ENCODE measurements around the gene SUSD6. TPM values are rescaled to one million over a fixed set of nuclear protein-coding genes. Genes with fewer than 3 reads are reported as not detected.

The SUSD6 gene, protein sequence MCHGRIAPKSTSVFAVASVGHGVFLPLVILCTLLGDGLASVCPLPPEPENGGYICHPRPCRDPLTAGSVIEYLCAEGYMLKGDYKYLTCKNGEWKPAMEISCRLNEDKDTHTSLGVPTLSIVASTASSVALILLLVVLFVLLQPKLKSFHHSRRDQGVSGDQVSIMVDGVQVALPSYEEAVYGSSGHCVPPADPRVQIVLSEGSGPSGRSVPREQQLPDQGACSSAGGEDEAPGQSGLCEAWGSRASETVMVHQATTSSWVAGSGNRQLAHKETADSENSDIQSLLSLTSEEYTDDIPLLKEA
- 68.9 TPM for total RNA-seq

DNA sequence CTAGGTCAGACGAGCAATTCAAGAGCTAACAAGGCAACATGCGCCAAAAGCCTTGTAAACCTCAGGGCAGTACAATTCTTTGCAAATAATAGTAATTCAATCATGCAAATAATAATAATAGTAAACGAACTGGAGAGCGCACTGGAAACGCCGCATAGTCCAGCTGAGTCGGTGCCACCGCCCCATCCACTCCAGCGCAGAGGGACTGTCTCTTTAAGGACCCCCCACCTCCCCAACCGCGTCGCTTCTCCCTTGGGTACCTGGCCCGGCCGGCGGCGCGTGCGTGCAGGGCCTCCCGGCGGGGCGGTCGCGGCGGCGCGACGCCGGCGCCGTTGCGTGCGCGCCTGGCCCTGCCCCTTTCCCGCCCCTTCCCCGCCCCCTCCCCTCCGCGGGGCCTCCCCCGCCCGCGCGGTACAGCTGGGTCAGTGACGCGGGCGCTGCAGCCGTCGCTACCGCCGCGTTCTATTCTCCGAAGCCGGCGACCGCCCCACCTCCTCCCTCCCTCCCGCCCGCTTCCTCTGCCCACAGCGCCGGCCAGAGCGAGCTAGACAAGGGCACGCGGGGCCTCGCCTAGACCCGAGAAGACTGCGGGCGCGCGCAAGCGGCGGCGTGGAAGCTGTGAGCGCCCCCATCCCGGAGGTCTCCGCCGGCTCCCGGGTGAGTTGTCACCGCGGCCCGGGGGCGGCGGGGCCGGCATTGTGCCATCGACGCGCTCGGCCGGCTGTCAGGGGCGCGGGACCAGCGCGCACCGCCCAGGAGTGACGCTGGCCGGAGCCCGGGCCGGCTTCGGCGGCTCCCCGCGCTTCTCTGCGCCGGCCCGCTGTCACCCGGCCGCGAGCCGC lies at the start of gene SUSD6:
SUSD6 (plus strand) TSS at position 425 of the 842 bp plus-strand sequence. CDS start 46,997 bp downstream, outside the sequence.
- ATAC-seq: peak; percentile 91
- DNase-seq (ENCODE audit: low spot score): peak; percentile 93
- intact Hi-C loops (cut with DNase I): no loop called here

DNA sequence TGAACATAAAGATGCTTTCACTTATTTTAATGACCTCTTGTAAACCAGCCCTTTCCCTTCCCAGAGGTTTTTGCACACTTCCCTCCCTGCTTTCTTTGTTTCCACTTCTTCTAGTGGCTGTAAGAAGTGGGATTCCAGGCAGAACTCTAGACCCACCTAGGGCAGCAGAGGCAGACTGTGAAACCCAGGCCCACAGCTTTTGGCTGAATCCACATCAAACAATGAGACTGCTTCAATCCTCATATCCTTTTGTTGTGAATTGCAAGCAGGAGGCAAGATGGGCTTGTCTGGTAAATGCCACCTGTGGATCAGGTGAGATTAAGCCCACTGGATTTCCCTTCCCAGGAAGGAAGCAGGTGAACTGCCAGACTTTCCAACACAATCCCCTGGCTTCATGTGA lies 49.5 kb upstream of the SUSD6 start:
- ATAC-seq: no peak
- intact Hi-C loops (cut with DNase I): no loop called here
- DNase-seq (ENCODE audit: low spot score): no peak

DNA sequence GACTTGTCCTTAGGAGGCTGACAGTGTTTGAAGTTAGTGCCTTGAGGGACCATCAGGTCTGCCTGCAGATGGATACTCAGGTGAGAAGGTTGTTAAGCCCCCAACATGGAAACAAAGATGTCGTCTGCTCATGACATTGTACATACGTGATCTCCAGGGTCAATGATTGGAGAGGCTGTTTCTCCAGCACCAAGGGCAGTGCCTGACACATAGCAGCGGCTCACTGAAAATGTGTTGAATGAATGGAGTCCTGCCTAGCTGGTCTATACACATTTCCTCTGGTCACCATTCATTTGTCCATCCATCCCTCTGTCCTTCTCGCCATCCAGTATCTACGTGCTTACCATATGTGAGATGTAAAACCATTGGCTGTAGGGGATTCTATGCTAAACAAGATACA lies 43.8 kb upstream of the SUSD6 start:
- ATAC-seq (no peak), DNase-seq (ENCODE audit: low spot score) (no peak)
- intact Hi-C loops (cut with DNase I): no loop called here

DNA sequence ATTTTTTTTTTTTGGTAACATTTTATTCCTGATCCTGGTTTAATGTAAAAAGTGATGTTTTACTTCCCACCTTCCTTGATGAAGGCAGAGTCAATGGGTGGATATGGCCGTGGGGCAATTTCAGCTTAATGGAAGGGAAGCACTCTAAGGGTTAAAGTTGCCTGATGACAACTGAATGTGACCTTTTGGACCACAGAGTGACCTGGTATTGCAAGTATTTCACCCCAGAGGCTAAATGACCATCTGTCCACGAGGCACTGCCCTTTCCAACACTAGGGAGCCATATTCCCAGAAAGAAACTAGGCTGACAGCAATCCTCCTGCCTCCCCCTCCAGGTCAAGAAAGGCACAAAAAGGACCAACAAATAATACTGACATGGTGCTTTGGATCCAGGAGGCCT lies 41.5 kb upstream of the SUSD6 start:
- DNase-seq (ENCODE audit: low spot score) (no peak), ATAC-seq (no peak)
- intact Hi-C loops (cut with DNase I): no loop called here

DNA sequence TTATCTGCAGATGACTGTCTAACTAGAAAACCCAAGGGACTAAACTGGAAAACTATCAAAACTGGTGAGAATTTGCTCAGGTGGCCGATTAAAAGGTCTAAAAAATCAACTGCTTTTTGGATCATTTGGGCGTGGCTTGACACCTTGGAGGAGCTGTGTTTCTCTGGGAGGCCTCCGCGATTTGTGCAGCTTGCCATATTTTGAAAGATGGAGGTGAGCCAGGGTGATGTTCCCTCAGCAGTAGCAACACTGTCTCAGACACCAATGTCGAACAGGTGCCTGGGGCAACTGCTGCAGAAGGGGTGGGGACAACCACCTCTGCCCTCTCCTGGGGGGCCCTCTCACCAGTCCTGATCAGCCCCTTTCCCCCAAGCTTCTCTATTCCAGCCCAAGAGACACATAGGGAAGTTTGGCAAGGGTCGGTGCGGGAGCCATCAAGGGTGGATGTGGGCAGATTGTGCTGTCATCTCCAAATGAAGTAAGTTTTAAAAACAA lies 40.5 kb upstream of the SUSD6 start:
- intact Hi-C loops (cut with DNase I): no loop called here
- no peak for DNase-seq (ENCODE audit: low spot score)
- ATAC-seq: no peak

DNA sequence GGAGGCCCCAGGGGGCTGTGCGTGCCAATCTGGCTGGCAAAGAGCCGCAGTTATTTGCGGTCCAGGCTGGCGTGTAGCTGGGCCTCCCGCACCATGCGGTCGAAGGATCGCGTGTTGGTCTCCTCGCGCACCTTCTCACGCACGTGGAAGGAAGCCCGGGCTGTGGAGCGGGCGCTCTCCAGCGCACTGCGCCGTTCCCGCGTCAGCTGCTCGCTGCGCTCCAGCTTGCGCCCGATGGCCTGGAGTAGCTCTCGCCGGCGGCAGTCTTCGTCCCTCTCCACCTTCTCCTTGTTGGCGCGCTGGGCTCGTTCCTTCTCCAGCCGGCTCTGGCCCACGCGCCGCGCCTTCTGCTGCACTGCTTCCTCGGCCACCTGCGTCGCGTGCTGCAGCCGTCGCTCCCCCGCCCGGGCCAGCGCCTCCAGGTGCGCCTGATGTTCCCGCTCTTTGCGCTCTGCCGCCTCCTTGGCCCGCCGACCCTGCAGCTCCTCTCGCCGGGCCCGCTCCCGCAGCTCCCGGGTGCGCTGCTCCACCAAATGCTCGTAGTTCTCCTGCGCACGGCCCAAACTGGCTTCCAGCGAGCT lies 39.9 kb upstream of the SUSD6 start:
- DNase-seq (ENCODE audit: low spot score) (no peak), ATAC-seq (no peak)
- intact Hi-C loops (cut with DNase I): no loop called here

DNA sequence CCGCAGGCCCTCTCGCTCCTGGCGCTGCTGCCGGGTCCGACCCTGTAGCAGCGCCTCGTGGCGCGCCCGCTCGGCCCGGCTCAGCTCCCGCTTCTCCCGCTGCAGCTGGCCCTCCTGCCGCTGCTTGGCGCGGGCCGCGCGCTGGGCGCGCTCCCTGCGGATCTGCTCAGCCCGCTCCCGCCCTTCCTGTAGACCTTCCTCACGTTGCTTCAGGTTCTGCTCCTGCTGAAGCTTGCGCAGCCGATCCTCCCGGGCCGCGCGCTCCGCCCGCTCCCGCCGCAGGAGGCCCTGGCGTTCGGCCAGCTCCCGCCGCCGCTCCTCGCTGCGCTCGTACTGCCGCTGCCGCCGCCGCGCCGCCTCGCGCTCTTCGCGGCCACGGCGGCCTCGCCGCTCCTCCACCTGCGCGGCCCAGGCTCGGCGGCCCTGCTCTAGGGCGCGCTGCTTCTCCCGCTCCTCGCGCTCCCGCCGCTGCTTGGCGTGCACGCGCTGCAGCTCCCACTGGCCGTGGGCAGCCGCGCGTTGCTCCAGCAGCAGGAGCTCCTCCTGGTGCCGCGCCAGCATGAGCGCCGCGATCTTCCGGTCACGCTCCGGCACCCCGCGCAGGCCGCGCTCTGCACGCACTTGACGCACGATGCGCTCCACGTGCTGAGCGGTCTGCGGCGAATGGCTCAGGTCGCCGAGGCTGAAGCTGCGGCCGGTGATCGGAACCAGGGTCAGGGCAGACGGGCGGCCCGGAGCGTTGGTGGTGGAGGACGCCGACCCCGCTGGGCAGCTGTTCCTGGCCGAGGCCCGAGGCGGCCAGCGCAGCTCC lies 39.2 kb upstream of the SUSD6 start:
- no peak for DNase-seq (ENCODE audit: low spot score)
- intact Hi-C loops (cut with DNase I): no loop called here
- peak; percentile 9 for ATAC-seq

DNA sequence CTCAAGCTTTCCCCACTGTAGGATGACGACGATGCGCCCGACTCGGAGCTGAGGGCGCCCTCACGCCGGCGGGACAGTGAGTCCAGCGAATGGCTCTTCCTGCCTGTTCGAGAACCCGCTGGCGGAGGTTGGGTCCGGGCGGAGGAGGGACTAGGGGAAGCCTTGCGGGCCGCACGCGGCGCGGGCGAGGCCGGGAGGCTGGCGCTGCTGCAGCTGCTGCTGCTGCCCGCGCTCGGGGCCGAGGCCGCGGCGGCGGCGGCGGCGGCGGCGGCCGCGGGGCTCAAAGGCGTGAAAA lies 38.6 kb upstream of the SUSD6 start:
- intact Hi-C loops (cut with DNase I): no loop called here
- DNase-seq (ENCODE audit: low spot score) (no peak), ATAC-seq (no peak)

DNA sequence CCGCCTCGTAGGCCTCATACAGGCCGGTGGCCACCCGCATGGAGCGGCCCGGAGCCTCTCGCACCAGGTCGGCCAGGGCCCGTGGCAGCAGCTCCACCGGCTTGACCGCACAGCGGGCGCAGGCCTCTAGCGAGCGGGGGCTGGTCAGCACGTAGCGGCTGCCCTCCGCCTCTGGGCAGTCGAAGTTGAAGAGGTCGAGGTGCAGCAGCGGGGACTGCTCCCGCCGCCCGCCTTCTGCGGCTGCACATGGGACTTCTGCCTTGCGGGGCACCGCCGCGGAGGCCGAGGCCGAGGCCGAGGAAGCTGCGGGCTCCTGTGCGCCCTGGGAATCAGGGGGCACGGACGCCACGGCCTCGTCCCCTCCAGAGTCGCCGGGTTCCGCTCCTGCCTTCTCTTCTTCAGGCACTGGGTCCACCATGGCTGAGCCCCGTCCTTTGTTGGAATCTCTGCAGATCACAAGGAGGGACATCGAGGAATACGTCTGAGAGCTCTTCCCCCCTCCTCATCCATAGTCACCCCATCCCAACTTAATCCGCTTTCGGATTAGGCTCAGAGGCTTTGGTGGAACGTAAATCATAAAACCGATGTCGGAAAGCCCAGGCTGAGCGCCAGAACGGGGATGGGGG lies 38.1 kb upstream of the SUSD6 start:
- intact Hi-C loops (cut with DNase I): no loop called here
- ATAC-seq (no peak), DNase-seq (ENCODE audit: low spot score) (no peak)

DNA sequence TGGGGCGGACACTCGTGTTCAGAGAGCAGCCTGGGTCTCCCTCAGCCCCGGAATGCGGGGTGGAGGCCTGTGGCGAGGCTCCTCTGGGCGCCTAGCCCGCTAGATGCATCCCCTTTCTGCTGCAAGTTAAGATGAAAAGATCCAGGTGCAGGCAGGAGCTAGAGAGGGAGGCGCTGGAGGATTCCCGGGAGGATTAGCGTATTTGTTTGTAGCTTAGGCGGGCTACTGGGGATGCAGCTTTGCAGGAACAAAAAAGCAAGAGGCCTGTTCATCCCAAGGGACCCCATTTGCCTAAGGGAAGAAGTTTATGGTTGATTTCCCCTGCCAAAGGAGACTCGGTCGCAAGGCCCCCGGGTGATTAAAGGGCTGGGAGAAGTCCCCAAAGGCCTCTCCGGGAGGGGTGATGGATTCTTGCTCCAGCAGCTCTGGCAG lies 37.5 kb upstream of the SUSD6 start:
- intact Hi-C loops (cut with DNase I): no loop called here
- no peak for ATAC-seq
- no peak for DNase-seq (ENCODE audit: low spot score)

DNA sequence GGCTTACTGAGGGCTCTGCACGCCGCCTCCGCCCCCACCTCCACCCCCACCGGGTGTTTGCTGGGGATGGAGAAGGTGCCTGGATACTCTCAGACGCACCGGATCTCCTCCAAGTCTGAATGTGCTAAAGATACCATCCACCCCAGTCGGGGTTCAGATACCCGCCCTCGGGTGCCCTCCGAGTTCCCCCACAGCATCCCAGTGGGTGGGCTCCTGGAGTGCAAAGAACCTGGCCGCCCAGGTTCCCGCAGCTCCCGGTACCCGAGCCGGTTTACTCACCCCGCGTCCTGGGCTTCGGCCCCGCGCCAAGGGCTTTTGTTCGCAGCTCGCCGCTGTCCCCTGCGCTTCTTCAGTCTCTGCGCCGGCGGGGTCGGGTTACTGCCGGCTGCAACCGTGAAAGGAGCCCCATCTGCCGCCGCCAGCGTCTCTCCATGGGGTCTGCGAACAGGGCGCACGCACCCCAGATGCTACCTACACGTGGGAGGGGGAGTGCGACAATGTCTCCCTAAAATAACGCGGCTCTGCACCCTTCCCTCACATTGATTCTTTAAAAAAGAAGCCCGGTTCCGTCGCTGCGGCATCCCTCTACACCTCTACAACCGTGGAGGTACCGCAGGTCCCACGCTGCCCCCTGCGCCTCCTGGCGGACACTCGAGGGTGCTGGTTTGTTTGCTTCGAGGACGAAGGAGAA lies 37.0 kb upstream of the SUSD6 start, which contains the start of gene CCDC177:
CCDC177 (minus strand) TSS at position 609 of the 691 bp plus-strand sequence. CDS start 1,249 bp downstream, outside the sequence.
- ATAC-seq (peak; percentile 55), DNase-seq (ENCODE audit: low spot score) (peak; percentile 71)
- intact Hi-C loops (cut with DNase I): no loop called here

DNA sequence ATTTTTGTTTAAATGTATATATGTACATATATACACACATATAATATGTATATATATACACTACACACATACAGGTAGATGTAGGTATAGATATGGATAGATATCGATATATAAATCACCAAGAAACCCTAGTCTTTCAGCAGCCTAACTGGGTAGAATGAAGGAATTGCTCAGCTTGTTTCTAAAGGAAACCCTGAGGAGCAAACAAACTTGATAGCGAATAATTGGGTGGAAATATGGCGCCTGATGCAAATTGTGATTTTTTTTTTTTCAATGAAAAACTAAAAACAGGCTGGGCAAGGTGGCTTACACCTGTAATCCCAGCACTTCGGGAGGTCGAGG lies 36.5 kb upstream of the SUSD6 start:
- DNase-seq (ENCODE audit: low spot score) (no peak), ATAC-seq (no peak)
- intact Hi-C loops (cut with DNase I): no loop called here

DNA sequence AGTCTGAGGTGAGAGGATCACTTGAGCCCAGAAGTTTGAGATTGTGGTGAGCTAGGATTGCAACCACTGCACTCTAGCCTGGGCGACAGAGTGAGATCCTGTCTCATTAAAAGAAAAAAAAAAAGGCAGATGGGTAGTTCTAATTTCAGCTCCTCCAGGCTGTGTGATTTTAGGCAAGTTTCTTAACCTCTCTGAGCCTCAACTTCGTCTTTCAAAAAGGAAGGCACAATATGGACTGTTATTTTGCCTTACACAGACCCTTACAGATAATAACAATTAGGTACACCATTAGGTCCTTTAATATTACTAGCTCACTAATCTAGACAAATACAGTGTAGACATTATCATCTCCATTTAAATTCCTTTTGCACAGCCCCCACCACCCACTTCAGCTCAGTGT lies 31.9 kb upstream of the SUSD6 start:
- ATAC-seq (no peak), DNase-seq (ENCODE audit: low spot score) (no peak)
- intact Hi-C loops (cut with DNase I): no loop called here

DNA sequence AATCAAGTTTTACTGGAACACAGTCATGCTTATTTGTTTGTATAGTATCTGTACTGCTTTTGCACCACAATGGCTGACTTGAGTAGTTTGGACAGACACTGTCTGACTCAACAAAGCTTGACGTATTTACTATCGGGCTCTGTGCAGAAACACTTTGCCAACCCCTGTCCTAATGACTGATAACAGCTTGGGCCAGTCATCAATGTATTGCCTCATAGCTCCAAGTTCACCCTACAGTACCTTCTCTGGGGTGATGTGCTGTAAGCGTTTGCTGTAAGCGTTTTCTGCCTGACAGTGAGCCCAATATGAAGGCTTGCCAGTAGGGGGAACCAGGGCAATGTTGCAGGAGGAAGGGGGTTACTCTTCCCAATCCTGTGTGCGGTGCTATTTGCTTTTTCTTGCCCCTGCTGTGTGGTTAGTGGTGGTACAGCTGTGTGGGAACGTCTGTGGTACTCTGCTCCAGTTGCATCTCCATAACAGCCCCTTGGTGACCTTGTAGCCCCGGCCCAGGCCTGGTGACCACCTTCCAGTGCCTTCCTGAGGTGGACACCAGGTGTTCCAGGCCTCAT lies 31.3 kb upstream of the SUSD6 start:
- DNase-seq (ENCODE audit: low spot score): no peak
- peak; percentile 50 for ATAC-seq
- intact Hi-C loops (cut with DNase I): no loop called here

DNA sequence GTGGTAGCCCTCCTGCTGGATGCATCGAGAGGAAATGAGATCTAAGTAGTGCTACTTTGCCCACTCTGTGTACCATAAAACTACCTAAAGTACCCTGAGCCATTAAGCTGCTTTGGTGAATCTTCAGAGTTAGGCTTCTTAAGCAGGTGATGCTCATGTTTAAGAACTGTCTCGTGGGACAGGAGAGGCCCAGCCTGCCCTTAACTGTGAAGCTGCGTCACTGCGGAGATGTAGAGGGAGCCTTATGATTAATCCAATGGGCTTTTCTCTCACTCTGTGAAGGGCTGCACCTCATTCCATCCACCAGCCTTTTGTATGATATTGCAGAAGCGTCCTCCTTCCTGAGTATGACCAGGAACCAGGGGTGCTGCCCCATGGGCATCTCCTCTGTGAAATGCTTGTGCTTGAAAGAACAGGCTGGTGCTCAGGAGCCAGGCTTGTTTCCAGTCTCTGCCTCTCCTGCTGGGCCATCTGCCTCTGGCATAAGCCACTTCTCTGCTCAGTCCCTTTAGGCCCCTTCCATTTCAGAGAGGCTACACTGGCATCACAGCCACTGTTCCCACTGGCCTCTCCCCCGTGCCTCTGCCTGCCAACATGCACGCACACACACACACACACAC lies 30.0 kb upstream of the SUSD6 start:
- DNase-seq (ENCODE audit: low spot score) (no peak), ATAC-seq (no peak)
- intact Hi-C loops (cut with DNase I): no loop called here

DNA sequence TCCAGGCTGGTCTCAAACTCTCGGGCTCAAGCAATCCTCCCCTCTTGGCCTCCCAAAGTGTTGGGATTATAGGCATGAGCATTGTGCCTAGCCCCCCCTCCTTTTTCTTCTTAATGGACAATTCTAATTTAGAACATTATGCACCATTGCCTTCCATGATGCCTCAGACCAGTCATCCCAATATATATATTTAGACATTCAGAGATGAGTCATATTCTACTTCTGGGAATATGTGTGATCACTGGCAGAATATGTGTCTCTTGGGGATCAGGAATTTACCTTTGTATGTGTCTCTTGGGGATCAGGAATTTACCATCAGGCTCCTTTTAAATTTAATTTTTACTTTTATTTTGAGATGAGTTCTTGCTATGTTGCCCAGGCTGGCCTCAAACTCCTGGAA lies 29.2 kb upstream of the SUSD6 start:
- intact Hi-C loops (cut with DNase I): no loop called here
- ATAC-seq (no peak), DNase-seq (ENCODE audit: low spot score) (no peak)

DNA sequence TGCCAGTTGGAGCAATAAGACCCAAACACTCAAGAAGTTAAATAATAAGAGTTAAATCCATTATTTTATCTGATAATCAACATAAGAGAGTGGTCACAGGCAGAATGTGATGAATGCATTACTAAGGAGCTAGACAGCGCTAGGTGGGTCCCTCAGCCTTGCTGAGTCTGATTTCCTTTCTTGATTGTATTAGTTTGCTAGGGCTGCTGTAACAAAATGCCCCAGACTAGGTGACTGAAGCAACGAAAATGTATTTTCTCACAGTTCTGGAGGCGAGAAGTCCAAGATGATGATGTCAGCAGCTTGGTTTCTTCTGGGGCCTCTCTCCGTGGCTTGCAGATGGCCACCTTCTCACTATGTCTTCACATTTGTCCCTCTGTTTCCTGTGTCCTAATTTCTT lies 28.6 kb upstream of the SUSD6 start:
- intact Hi-C loops (cut with DNase I): no loop called here
- DNase-seq (ENCODE audit: low spot score) (no peak), ATAC-seq (no peak)

DNA sequence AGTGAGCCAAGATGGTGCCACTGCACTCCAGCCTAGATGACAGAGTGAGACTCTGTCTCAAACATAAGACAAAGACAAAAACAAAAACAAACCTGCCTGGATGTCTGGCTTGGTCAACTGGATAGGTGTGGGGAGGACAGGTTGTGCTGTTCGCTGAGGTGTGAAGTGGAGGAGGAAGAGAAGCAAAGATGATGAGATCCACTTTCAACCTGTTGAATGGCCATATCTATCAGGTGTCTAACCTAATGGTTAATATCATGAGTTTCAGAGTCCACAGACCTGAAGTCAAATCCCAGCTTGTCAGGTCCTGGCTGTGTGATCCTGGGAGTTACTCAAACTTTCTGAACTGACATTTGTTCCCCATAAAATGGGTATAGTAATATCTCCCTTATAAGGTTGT lies 27.0 kb upstream of the SUSD6 start:
- intact Hi-C loops (cut with DNase I): no loop called here
- DNase-seq (ENCODE audit: low spot score): no peak
- ATAC-seq: no peak
